ENCODE measurements around the gene MYL6B. TPM values are rescaled to one million over a fixed set of nuclear protein-coding genes. Genes with fewer than 3 reads are reported as not detected.
A peak's percentile ranks its signal among the peaks of the same experiment; 100 is the strongest.

Gene MYL6B
- total RNA-seq, 4 donors from 2014 or later: 26.3 to 51.0 (median 37.8) TPM

- peak within 1 kb of the TSS; percentile 78 to 97 (median 90) for H3K4me3 ChIP-seq
- intact Hi-C loops (cut with DNase I): loop anchor here (5.0 kb wide), 1 partner anchor 62 kb away; the partner anchor contains the start of gene ESYT1
- H3K4me1 ChIP-seq: peaks cover 18 to 38% (median 25%) of the 10 kb centered on the region in 3 donors
- TF ChIP-seq POLR2A (IDR thresholded peaks at IDR 0.05): peak in 1 of 4 donors; percentile 13
- TF ChIP-seq CTCF (IDR thresholded peaks at IDR 0.05): peak; percentile 58 to 95 (median 84)
- 1% methylated on average over 13 to 28 of the region's 93 CpGs for WGBS, 2 donors
- no peaks in the 10 kb centered on the region for H3K27me3 ChIP-seq
- H3K36me3 ChIP-seq: peaks cover 6 to 30% (median 10%) of the 10 kb centered on the region in 3 donors
- peak within 1 kb of the TSS; percentile 93 to 99 (median 95) for H3K27ac ChIP-seq
- DNase-seq: peak; percentile 26
- no peaks in the 10 kb centered on the region for H3K9me3 ChIP-seq
Observed at GRCh38 chr12:56189099-56189917, 36.9 kb downstream of the MYL6B start, which contains the start of gene SMARCC2. TSS of gene SMARCC2 (minus strand) at chr12:56189483. CDS start at chr12:56189461, 22 bp downstream.

GRCh38 chr12:56189918-56190694 lies 37.7 kb downstream of the MYL6B start:
- Histone ChIP-seq H3K27me3 (no peaks in the 10 kb centered on the region), H3K27ac (peak overlapping the region; percentile 93 to 99 (median 95)), H3K4me1 (peaks cover 18 to 38% (median 25%) of the 10 kb centered on the region in 3 donors), H3K36me3 (peaks cover 2 to 22% (median 6%) of the 10 kb centered on the region in 3 donors), H3K9me3 (no peaks in the 10 kb centered on the region), H3K4me3 (peak overlapping the region; percentile 78 to 97 (median 90))
- intact Hi-C loops (cut with DNase I): loop anchor here (5.0 kb wide), 1 partner anchor 63 kb away; the partner anchor contains the start of gene ESYT1
- no peak for TF ChIP-seq POLR2A (IDR thresholded peaks at IDR 0.05)
- peak in 3 of 6 experiments; percentile 9 to 22 (median 9) for TF ChIP-seq CTCF (IDR thresholded peaks at IDR 0.05)
- DNase-seq: peak; percentile 26
- WGBS, 2 donors: 1% methylated on average over 29 to 39 of the region's 42 CpGs

GRCh38 chr12:56190695-56191155 lies 38.3 kb downstream of the MYL6B start:
- H3K4me3 ChIP-seq: peak overlapping the region in 3 of 4 donors; percentile 78 to 97 (median 86)

GRCh38 chr12:56192582-56192981 lies 40.2 kb downstream of the MYL6B start:
- H3K4me3 ChIP-seq: no peak overlapping the region
- peaks cover 15 to 25% (median 16%) of the 10 kb centered on the region in 3 donors for H3K4me1 ChIP-seq
- no peaks in the 10 kb centered on the region for H3K9me3 ChIP-seq
- intact Hi-C loops (cut with DNase I): no loop called here
- no peaks in the 10 kb centered on the region for H3K36me3 ChIP-seq
- TF ChIP-seq POLR2A (IDR thresholded peaks at IDR 0.05) (no peak), CTCF (IDR thresholded peaks at IDR 0.05) (no peak)
- no peak for DNase-seq
- H3K27ac ChIP-seq: no peak overlapping the region
- H3K27me3 ChIP-seq: no peaks in the 10 kb centered on the region

More at GRCh38 chr12:56190695-56191155, 38.3 kb downstream of the MYL6B start:
- peaks cover 0 to 16% (median 2%) of the 10 kb centered on the region in 3 donors for H3K36me3 ChIP-seq
- no peaks in the 10 kb centered on the region for H3K9me3 ChIP-seq
- WGBS, 2 donors: 26 to 28% methylated on average over 7 to 9 of the region's 9 CpGs
- no peak for TF ChIP-seq POLR2A (IDR thresholded peaks at IDR 0.05)
- TF ChIP-seq CTCF (IDR thresholded peaks at IDR 0.05): no peak
- H3K27me3 ChIP-seq: no peaks in the 10 kb centered on the region
- peaks cover 18 to 38% (median 25%) of the 10 kb centered on the region in 3 donors for H3K4me1 ChIP-seq
- intact Hi-C loops (cut with DNase I): no loop called here
- no peak for DNase-seq
- H3K27ac ChIP-seq: peak overlapping the region; percentile 93 to 99 (median 95)
